Epithelial cell of esophagus (primary cell): ENCODE measurements around the gene MAN1C1.

Experiments
- DNase-seq: peaks from one replicate; pipeline ENCODE4 v3.0.0; 2010; ENCODE audit warnings: low read depth
- H3K4me3 ChIP-seq: 2 replicates; pipeline ENCODE4 v1.5.1; 2011; ENCODE audit warnings: mild to moderate bottlenecking, low read length, control low read depth
- TF ChIP-seq, protein P1 (sequence below): IDR thresholded peaks from 2 replicates; pipeline ENCODE4 v1.5.1; 2011; ENCODE audit warnings: low read depth, mild to moderate bottlenecking, low read length, control low read depth, inconsistent platforms; ENCODE audit not compliant: insufficient read depth; ENCODE audit errors: missing control alignments

Gene MAN1C1

DNA sequence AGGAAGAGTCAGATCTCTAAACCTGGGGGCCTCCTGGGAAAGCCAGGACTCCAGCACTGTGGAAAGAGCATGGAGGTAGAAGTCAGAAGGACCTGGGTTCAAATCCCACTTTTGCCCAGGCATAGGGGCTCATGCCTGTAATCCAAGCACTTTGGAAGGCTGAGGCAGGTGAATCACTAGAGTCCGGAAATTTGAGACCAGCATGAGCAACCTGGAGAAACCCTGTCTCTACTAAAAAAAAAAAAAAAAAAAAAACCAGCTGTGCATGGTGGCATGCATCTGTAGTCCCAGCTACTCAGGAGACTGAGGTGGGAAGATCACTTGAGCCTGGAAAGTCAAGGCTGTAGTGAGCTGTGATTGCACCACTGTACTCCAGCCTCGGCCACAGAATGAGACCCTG, 41.4 kb upstream of the MAN1C1 start:
- TF ChIP-seq, protein P1, sequence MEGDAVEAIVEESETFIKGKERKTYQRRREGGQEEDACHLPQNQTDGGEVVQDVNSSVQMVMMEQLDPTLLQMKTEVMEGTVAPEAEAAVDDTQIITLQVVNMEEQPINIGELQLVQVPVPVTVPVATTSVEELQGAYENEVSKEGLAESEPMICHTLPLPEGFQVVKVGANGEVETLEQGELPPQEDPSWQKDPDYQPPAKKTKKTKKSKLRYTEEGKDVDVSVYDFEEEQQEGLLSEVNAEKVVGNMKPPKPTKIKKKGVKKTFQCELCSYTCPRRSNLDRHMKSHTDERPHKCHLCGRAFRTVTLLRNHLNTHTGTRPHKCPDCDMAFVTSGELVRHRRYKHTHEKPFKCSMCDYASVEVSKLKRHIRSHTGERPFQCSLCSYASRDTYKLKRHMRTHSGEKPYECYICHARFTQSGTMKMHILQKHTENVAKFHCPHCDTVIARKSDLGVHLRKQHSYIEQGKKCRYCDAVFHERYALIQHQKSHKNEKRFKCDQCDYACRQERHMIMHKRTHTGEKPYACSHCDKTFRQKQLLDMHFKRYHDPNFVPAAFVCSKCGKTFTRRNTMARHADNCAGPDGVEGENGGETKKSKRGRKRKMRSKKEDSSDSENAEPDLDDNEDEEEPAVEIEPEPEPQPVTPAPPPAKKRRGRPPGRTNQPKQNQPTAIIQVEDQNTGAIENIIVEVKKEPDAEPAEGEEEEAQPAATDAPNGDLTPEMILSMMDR, result no peak
- H3K4me3 ChIP-seq, result no peak overlapping the region
- DNase-seq, result peak; percentile 62

DNA sequence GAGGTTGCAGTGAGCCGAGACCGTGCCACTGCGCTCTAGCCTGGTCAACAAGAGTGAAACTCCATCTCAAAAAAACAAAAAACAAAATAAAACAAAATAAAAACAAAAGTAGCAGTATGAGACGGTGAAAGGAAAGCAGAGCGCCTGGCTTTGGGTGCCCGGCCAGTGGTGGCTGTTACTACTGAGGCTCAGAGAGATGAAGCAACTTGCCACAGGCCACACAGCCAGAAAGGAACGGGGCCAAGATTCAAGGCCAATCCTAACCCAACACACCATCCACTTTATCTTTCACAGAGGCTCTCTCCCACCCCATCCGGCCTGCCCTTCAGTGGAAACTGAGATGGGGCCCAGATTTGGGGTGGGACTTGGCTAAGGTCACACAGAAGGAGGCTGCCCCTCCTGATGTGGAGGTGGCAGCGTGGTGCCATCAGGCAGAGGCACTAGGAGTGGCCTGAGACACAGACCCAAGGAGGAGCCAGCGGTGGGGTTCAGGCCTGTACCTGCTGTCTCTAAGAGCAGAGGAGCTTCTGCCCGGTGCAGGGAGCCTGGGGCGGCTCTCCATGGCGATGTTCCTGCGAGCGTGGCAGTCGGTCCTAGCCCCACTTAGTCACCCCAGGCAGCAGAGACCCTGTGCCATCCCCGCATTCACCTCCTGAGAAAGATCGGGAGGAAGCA, 40.0 kb upstream of the MAN1C1 start:
- TF ChIP-seq, protein P1, result no peak
- H3K4me3 ChIP-seq, result no peak overlapping the region
- no peak for DNase-seq

- TF ChIP-seq, protein P1, result no peak
- DNase-seq, result no peak
- no peak overlapping the region for H3K4me3 ChIP-seq
Observed at GRCh38 chr1:25577134-25577920, 39.3 kb upstream of the MAN1C1 start.

DNA sequence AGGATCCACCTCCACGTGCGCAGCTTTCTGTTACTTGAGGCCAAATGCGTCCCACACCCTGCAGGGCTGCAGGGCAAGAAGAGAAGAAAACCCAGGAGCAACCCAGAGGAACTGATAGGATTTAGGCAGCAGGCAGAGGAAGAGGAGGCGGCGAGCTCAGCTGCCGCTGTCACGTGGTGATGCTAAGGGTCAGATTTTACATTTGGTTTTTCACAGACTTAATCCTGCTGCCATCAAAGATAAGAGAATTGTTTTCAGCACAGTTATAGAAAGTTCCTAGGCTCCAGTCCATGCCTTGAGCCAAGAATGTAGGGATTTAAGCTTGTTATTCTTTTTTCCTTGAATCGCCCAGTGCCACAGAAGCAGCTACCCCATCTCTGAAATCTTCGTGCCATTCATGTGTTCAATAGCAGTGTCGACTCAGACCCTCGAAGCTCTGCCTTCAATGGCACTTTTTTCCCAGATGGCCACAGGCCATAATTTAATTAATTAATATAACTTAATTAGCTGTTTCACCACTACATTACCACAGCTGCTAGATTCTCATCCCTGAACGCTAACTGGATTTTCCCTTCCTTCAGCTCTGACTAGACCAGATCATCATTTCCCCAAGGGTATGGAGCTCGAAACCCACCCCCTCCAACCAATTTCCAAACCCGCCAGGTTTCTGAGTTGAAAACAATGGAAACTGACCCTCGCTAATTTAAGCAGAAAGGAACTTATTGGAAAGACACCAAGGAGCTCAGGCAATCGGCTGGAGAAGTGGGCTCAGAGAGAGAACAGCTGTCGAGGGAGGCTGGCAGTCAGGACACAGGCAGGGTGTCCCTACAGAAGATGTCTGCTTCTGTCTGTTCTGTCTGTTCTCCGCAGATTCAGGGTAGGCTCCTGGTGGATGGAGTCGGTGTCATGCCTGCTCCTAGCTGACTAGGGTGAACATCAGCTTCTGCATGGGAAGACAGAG, 37.0 kb upstream of the MAN1C1 start:
- TF ChIP-seq, protein P1, result no peak
- no peak overlapping the region for H3K4me3 ChIP-seq
- DNase-seq, result no peak

DNA sequence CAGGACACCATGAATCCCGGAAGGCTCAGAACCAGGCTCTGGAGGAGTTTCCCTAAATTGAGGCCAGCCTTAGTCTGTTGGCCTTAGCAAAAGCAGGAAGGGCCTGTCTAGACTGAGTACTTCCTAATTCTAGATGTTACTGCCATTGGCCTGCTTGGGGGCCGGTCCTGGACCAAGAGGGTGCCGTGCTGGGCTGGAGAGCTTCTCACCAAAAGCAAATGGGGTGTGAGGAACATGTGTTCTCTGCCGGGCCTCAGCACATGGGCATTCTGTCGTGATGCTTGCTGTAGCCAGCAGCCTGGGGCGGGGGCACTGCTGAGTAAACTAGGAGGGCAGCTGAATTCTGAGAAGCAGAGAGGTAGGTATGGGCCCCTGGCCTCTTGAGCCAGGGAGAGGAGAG, 35.7 kb upstream of the MAN1C1 start:
- H3K4me3 ChIP-seq, result no peak overlapping the region
- TF ChIP-seq, protein P1, result no peak
- DNase-seq, result no peak

DNA sequence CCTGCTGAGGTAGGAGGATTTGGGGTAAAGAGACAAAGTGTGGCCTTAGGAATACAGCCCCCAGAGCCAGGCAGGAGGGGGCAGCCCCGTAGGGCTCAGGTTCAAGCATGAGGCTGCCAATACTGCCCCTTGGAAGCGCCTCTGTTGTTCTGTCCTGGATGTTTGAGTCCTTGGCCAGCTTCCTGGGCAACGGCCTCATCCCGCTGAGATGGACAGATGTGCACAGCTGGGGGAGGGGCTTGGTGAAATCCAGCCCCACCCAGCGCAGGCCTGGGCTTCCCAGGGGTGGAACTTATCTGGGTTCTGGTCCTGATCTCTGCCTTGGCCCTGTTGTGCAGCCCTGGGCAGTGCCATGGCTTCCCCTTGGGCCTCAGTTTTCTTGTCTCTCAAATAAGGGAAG, 34.8 kb upstream of the MAN1C1 start:
- no peak for DNase-seq
- no peak overlapping the region for H3K4me3 ChIP-seq
- TF ChIP-seq, protein P1, result no peak
